ENCODE results near the gene INSC. TPM values are rescaled to one million over a fixed set of nuclear protein-coding genes. Genes with fewer than 3 reads are reported as not detected.
A peak's percentile ranks its signal among the peaks of the same experiment; 100 is the strongest.

Gene INSC
- total and polyA plus RNA-seq, 2 of the 4 experiments (the other 2 are of a cell fraction), result 0.53 to 1.4 TPM

- no peak overlapping the region for H2AFZ ChIP-seq (replicated peaks; ENCODE audit: low read length, poor library complexity)
- H3K14ac ChIP-seq (replicated peaks; ENCODE audit: low read depth, low read length), result no peak overlapping the region
- H3K9ac ChIP-seq (ENCODE audit: low read depth, low read length), result no peak overlapping the region
- no peak overlapping the region for H3K4me2 ChIP-seq (ENCODE audit: low read depth, low read length)
- in situ Hi-C loops (cut with MboI; ENCODE audit: low sequenced_read_pairs) (loop anchor here (5.0 kb wide), 2 partner anchors 48 to 88 kb away; no protein-coding TSS in a partner anchor), dilution Hi-C loops (cut with HindIII; ENCODE audit: low sequenced_read_pairs, unreplicated experiment) (no loop called here), intact Hi-C loops (cut with micrococcal nuclease) (no loop called here)
- ChIA-PET CTCF (interaction anchor here (0.7 kb wide), 1 partner anchor 74 kb away, joined by 3 read pairs; no protein-coding TSS in a partner anchor), POLR2A (ENCODE audit: unreplicated experiment) (no interaction called here)
- TF ChIP-seq POLR2A (IDR thresholded peaks at IDR 0.05; ENCODE audit: low read depth, low read length), result no peak
- no peak for TF ChIP-seq RAD21 (IDR thresholded peaks at IDR 0.05; ENCODE audit: low read length)
- TF ChIP-seq CHD1 (IDR thresholded peaks at IDR 0.05; ENCODE audit: low read depth, low read length), result no peak
- TF ChIP-seq, protein P1, sequence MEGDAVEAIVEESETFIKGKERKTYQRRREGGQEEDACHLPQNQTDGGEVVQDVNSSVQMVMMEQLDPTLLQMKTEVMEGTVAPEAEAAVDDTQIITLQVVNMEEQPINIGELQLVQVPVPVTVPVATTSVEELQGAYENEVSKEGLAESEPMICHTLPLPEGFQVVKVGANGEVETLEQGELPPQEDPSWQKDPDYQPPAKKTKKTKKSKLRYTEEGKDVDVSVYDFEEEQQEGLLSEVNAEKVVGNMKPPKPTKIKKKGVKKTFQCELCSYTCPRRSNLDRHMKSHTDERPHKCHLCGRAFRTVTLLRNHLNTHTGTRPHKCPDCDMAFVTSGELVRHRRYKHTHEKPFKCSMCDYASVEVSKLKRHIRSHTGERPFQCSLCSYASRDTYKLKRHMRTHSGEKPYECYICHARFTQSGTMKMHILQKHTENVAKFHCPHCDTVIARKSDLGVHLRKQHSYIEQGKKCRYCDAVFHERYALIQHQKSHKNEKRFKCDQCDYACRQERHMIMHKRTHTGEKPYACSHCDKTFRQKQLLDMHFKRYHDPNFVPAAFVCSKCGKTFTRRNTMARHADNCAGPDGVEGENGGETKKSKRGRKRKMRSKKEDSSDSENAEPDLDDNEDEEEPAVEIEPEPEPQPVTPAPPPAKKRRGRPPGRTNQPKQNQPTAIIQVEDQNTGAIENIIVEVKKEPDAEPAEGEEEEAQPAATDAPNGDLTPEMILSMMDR (conservative IDR thresholded peaks at IDR 0.05; ENCODE audit: low read depth, low read length), result no peak
- H2BK20ac ChIP-seq (ENCODE audit: low read depth, low read length), result no peak overlapping the region
- no peak overlapping the region for H3K56ac ChIP-seq (ENCODE audit: extremely low read depth, insufficient read depth, low read length)
- DNase-seq (no peak), ATAC-seq (ENCODE audit: low read depth) (no peak)
- no TSS peak for BruUV-seq (replicated peaks)
- no peak overlapping the region for H3K23ac ChIP-seq (ENCODE audit: low read depth, low read length)
- H4K20me1 ChIP-seq (ENCODE audit: insufficient read depth, low read length), result no peaks in the 10 kb centered on the region
- H3K9me3 ChIP-seq (ENCODE audit: control insufficient read depth, insufficient read depth, low read length), result no peaks in the 10 kb centered on the region
- H3K4me1 ChIP-seq (ENCODE audit: control insufficient read depth, insufficient read depth, low read length), result peaks cover 30% of the 10 kb centered on the region
- no peak overlapping the region for H2AK9ac ChIP-seq (replicated peaks; ENCODE audit: low read depth, low read length, poor library complexity)
- H4K91ac ChIP-seq (ENCODE audit: insufficient read depth, low read depth, low read length), result no peak overlapping the region; the same call in 1 of the 2 replicates
- H2AK5ac ChIP-seq (ENCODE audit: low read depth, low read length), result peak overlapping the region; percentile 40; the same call in 1 of the 2 replicates
- no peak overlapping the region for H4K8ac ChIP-seq (ENCODE audit: low read depth in 2 of 2, low read length in 2 of 2)
- H3K79me1 ChIP-seq (ENCODE audit: low read depth in 1 of 2, low read length in 2 of 2), result peaks cover 0 to 3% of the 10 kb centered on the region in 2 experiments; a peak in 1 of 4 replicates
- WGBS, 2 experiments (ENCODE audit: extremely low coverage in 2 of 2, insufficient read length in 1 of 2), result no CpG with 5 or more reads among the region's 2 CpGs
- no peak overlapping the region for H3K27ac ChIP-seq (ENCODE audit: insufficient read depth, low read length)
- peaks cover 14% of the 10 kb centered on the region for H3K9me1 ChIP-seq (ENCODE audit: insufficient read depth, low read length)
- no peaks in the 10 kb centered on the region for H3K36me3 ChIP-seq (ENCODE audit: control insufficient read depth, insufficient read depth, low read length)
- H2BK15ac ChIP-seq (ENCODE audit: low read depth, low read length), result peak overlapping the region; percentile 82; the same call in 2 of the 3 replicates
- no peak overlapping the region for H2BK5ac ChIP-seq (ENCODE audit: low read depth, low read length, poor library complexity, severe bottlenecking)
- no peak overlapping the region for H3K4me3 ChIP-seq (ENCODE audit: insufficient read depth, low read depth, low read length)
- H3K27me3 ChIP-seq (ENCODE audit: control insufficient read depth, insufficient read depth, low read length), result no peaks in the 10 kb centered on the region
- no peak overlapping the region for H3K18ac ChIP-seq (ENCODE audit: low read depth, low read length)
- peak overlapping the region; percentile 95 for H2BK120ac ChIP-seq (ENCODE audit: low read depth, low read length)
- peak overlapping the region; percentile 47 for H3K4ac ChIP-seq (ENCODE audit: low read depth, low read length)
- H4K5ac ChIP-seq (ENCODE audit: low read depth, low read length), result no peak overlapping the region
These were observed 5.1 kb upstream of the INSC start for GRCh38 chr11:15109602-15110001.
